Liver (tissue), 9 donors: ENCODE measurements around the gene TTC12. TPM values are rescaled to one million over a fixed set of nuclear protein-coding genes. Genes with fewer than 3 reads are reported as not detected.

Experiments used
- DNase-seq: peaks from one replicate; pipeline ENCODE4 v3.0.0-alpha.2; 2017; ENCODE audit warnings: low spot score
- H3K27ac ChIP-seq, 2 donors: one replicate each; pipeline ENCODE4 v1.7.0; 2013; ENCODE audit warnings: inconsistent platforms in 2 of 2, low read length in 2 of 2, control low read depth in 1 of 2, low read depth in 1 of 2, mild to moderate bottlenecking in 1 of 2
- H3K27me3 ChIP-seq, 4 donors: one replicate each; pipeline versions ENCODE4 v1.6.1 to v1.7.0; 2013; ENCODE audit warnings: low read length in 3 of 4, inconsistent platforms in 1 of 4, mild to moderate bottlenecking in 1 of 4, moderate library complexity in 1 of 4; ENCODE audit not compliant: control insufficient read depth in 4 of 4, insufficient read depth in 4 of 4
- H3K36me3 ChIP-seq, 4 donors: one replicate each; pipeline versions ENCODE4 v1.6.1 to v1.7.0; 2013; ENCODE audit warnings: low read length in 3 of 4, mild to moderate bottlenecking in 3 of 4, low read depth in 1 of 4, moderate library complexity in 1 of 4; ENCODE audit not compliant: control insufficient read depth in 4 of 4, insufficient read depth in 3 of 4
- H3K4me1 ChIP-seq, 4 donors: one replicate each; pipeline versions ENCODE4 v1.6.1 to v1.7.0; 2013; ENCODE audit warnings: low read length in 3 of 4, mild to moderate bottlenecking in 3 of 4, moderate library complexity in 1 of 4; ENCODE audit not compliant: control insufficient read depth in 4 of 4, insufficient read depth in 4 of 4
- H3K4me3 ChIP-seq, 3 donors: one replicate each; pipeline versions ENCODE4 v1.6.1 to v1.7.0; 2013; ENCODE audit warnings: low read length in 3 of 3, control low read depth in 1 of 3, low read depth in 1 of 3, mild to moderate bottlenecking in 1 of 3
- H3K9ac ChIP-seq, 2 donors: one replicate each; pipeline ENCODE4 v1.7.0; 2013; ENCODE audit warnings: low read length in 2 of 2, mild to moderate bottlenecking in 2 of 2, moderate library complexity in 2 of 2, control low read depth in 1 of 2, low read depth in 1 of 2
- H3K9me3 ChIP-seq, 4 donors: one replicate each; pipeline versions ENCODE4 v1.6.1 to v1.7.0; 2013; ENCODE audit warnings: low read length in 3 of 4; ENCODE audit not compliant: control insufficient read depth in 4 of 4
- CTCF ChIP-seq: fragments of 150-350 bp; IDR thresholded peaks from 2 replicates; pipeline ENCODE4 v1.5.1; 2017; ENCODE audit warnings: improper control_type of control experiment, low read depth, low read length; ENCODE audit not compliant: missing input control
- EGR1 ChIP-seq, 2 donors: IDR thresholded peaks; 2 replicates each; pipeline ENCODE4 v1.6.1; 2016 to 2018; ENCODE audit warnings: antibody characterized with exemption in 2 of 2, low read depth in 2 of 2
- FOXA1 ChIP-seq: IDR thresholded peaks from 2 replicates; pipeline ENCODE4 v1.6.1; 2016; ENCODE audit warnings: antibody characterized with exemption
- FOXA2 ChIP-seq: IDR thresholded peaks from 2 replicates; pipeline ENCODE4 v1.6.1; 2016; ENCODE audit warnings: antibody characterized with exemption
- GABPA ChIP-seq, 2 donors: IDR thresholded peaks in 1 of 2; conservative IDR thresholded peaks in 1 of 2; 2 replicates each; pipeline ENCODE4 v1.6.1; 2016; ENCODE audit warnings: antibody characterized with exemption in 2 of 2, mild to moderate bottlenecking in 1 of 2, moderate library complexity in 1 of 2
- HNF4A ChIP-seq, 2 donors: conservative IDR thresholded peaks; 2 replicates each; pipeline ENCODE4 v1.6.1; 2016; ENCODE audit warnings: antibody characterized with exemption in 2 of 2, mild to moderate bottlenecking in 2 of 2
- HNF4G ChIP-seq: IDR thresholded peaks from 2 replicates; pipeline ENCODE4 v1.6.1; 2016; ENCODE audit warnings: antibody characterized with exemption
- JUND ChIP-seq, 2 donors: IDR thresholded peaks; 2 replicates each; pipeline ENCODE4 v1.6.1; 2016; ENCODE audit warnings: antibody characterized with exemption in 2 of 2
- MAX ChIP-seq: IDR thresholded peaks from 2 replicates; pipeline ENCODE4 v1.6.1; 2016; ENCODE audit warnings: antibody characterized with exemption
- NR2F2 ChIP-seq: IDR thresholded peaks from 2 replicates; pipeline ENCODE4 v1.6.1; 2016; ENCODE audit warnings: antibody characterized with exemption
- RAD21 ChIP-seq, 2 donors: IDR thresholded peaks; 2 replicates each; pipeline ENCODE4 v1.6.1; 2016; ENCODE audit warnings: antibody characterized with exemption in 2 of 2, mild to moderate bottlenecking in 2 of 2
- RXRA ChIP-seq, 2 donors: IDR thresholded peaks; 2 replicates each; pipeline ENCODE4 v1.6.1; 2017 to 2018; ENCODE audit warnings: antibody characterized with exemption in 2 of 2, mild to moderate bottlenecking in 1 of 2
- SP1 ChIP-seq: IDR thresholded peaks from 2 replicates; pipeline ENCODE4 v1.6.1; 2018; ENCODE audit warnings: antibody characterized with exemption, mild to moderate bottlenecking
- TAF1 ChIP-seq: conservative IDR thresholded peaks from 2 replicates; pipeline ENCODE4 v1.6.1; 2016; ENCODE audit warnings: antibody characterized with exemption, mild to moderate bottlenecking
- YY1 ChIP-seq: IDR thresholded peaks from 2 replicates; pipeline ENCODE4 v1.6.1; 2016; ENCODE audit warnings: antibody characterized with exemption, mild to moderate bottlenecking
- ZBTB33 ChIP-seq: IDR thresholded peaks from 2 replicates; pipeline ENCODE4 v1.6.1; 2016; ENCODE audit warnings: antibody characterized with exemption
- WGBS: extraction: QIAGEN DNeasy Blood & Tissue Kit; methylation state at CpG from one replicate; pipeline ENCODE4 v1.1.7; 2013; 5-methylcytosine and 5-hydroxymethylcytosine counted together
- polyA plus RNA-seq, 2 donors: library from polyadenylated mRNA; stranded (reverse) in 1 of 2; unstranded in 1 of 2; fragments of 200-250 nt in 1 of 2; fragments of >200 nt in 1 of 2; fragmentation: Nextera tagmentation in 1 of 2; extraction: Ambion mirVana in 1 of 2; gene quantifications; one replicate each; pipeline versions ENCODE4 v1.2.1 to v1.2.3, GENCODE V29; 2013 to 2015
- total RNA-seq, 2 donors: library from RNA; depleted of rRNA; stranded (reverse); fragments of >200 nt; gene quantifications; one replicate each; pipeline ENCODE4 v1.2.3, GENCODE V29; 2014
- TF ChIP-seq, protein P1 (sequence below): IDR thresholded peaks from 2 replicates; pipeline ENCODE4 v1.6.1; 2016; ENCODE audit warnings: antibody characterized with exemption
- TF ChIP-seq, protein P2 (sequence below): IDR thresholded peaks from 2 replicates; pipeline ENCODE4 v1.6.1; 2016; ENCODE audit warnings: antibody characterized with exemption, mild to moderate bottlenecking
- donor health status: healthy.
- donor health status: healthy.
- donor health status: healthy.
- donor health status: healthy.
- donor health status: healthy.

The TTC12 gene
- total and polyA plus RNA-seq, 4 donors: 2.8 to 9.0 (median 4.3) TPM

- Histone ChIP-seq H3K27ac (no peak overlapping the region), H3K4me3 (no peak overlapping the region), H3K36me3 (no peaks in the 10 kb centered on the region), H3K27me3 (peaks cover 0 to 2% (median 0%) of the 10 kb centered on the region in 4 donors), H3K9me3 (no peaks in the 10 kb centered on the region), H3K9ac (no peak overlapping the region), H3K4me1 (no peaks in the 10 kb centered on the region)
- DNase-seq: no peak
- WGBS: 80% methylated on average over 7 of the region's 7 CpGs
- TF ChIP-seq HNF4G (no peak), FOXA2 (no peak), HNF4A (conservative IDR thresholded peaks at IDR 0.05) (no peak), FOXA1 (no peak), YY1 (no peak), EGR1 (IDR thresholded peaks at IDR 0.05; ENCODE audit: low read depth in 2 of 2) (no peak), RXRA (IDR thresholded peaks at IDR 0.05) (no peak), ZBTB33 (no peak), JUND (IDR thresholded peaks at IDR 0.05) (no peak), RAD21 (IDR thresholded peaks at IDR 0.05) (no peak), TAF1 (no peak), MAX (no peak), SP1 (no peak), NR2F2 (no peak), GABPA (IDR thresholded peaks at IDR 0.05 in 1 of 2, conservative IDR thresholded peaks at IDR 0.05 in 1 of 2) (no peak), CTCF (no peak)
- TF ChIP-seq, protein P1, sequence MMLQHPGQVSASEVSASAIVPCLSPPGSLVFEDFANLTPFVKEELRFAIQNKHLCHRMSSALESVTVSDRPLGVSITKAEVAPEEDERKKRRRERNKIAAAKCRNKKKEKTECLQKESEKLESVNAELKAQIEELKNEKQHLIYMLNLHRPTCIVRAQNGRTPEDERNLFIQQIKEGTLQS: no peak
- TF ChIP-seq, protein P2, sequence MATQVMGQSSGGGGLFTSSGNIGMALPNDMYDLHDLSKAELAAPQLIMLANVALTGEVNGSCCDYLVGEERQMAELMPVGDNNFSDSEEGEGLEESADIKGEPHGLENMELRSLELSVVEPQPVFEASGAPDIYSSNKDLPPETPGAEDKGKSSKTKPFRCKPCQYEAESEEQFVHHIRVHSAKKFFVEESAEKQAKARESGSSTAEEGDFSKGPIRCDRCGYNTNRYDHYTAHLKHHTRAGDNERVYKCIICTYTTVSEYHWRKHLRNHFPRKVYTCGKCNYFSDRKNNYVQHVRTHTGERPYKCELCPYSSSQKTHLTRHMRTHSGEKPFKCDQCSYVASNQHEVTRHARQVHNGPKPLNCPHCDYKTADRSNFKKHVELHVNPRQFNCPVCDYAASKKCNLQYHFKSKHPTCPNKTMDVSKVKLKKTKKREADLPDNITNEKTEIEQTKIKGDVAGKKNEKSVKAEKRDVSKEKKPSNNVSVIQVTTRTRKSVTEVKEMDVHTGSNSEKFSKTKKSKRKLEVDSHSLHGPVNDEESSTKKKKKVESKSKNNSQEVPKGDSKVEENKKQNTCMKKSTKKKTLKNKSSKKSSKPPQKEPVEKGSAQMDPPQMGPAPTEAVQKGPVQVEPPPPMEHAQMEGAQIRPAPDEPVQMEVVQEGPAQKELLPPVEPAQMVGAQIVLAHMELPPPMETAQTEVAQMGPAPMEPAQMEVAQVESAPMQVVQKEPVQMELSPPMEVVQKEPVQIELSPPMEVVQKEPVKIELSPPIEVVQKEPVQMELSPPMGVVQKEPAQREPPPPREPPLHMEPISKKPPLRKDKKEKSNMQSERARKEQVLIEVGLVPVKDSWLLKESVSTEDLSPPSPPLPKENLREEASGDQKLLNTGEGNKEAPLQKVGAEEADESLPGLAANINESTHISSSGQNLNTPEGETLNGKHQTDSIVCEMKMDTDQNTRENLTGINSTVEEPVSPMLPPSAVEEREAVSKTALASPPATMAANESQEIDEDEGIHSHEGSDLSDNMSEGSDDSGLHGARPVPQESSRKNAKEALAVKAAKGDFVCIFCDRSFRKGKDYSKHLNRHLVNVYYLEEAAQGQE: no peak
Measured at GRCh38 chr11:113404859-113405430, 90.6 kb downstream of the TTC12 start.
